ENCODE results near the gene RBM20.

RBM20 gene

DNA sequence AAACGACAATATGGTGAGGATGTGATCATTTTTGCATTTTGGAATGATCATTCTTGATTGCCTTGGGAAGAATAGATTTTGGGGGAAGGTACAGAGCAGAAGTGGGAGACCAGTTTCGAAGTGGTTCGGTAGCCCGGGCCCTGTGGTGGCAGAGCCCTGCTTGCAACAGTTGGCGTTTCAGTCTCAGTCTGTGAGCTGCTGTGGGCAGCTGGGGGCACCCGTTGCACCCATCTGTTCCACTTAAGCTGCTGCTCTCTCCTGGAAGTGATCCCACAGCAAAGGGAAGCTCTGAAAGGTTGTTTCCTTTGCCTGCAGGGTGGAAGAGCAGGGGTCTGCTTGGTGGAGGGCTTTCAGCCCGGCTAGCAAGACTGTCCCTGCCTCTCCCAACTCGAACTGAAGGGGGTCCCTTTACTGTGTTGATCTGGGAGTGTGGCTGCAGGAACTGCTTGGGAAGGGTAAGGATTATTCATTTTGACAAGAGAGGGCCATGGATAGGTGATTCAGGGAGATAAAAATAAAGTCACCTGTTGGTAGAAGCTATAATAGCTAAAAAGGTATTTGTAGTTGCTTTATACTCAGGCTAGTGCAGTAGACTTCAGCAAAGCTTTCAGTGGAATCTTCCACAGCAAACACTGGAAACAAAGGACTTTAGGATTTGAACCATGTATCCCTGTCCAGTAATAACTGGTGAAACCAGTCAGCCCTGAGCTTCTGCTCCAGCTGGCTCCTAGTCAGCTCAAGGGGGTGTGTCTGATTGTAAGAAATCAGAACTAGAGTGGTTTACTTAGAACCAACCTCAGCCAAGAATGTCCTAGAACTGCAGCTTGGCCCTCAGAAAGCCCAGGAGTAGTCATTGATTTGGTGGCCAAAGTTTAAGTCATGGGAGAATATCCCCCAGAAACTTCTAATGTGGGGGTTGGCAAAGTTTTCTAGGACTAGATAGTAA lies 174.4 kb downstream of the RBM20 start:
- H3K36me3 Mint-ChIP-seq (ENCODE audit: low read depth) = no peaks in the 10 kb centered on the region
- H3K4me1 Mint-ChIP-seq = peaks cover 42% of the 10 kb centered on the region
- no peak for ATAC-seq
- H3K9me3 Mint-ChIP-seq = no peaks in the 10 kb centered on the region
- H3K4me3 Mint-ChIP-seq = no peak overlapping the region
- no peaks in the 10 kb centered on the region for H3K27me3 Mint-ChIP-seq
- H3K27ac Mint-ChIP-seq = no peak overlapping the region
- no peak for DNase-seq

DNA sequence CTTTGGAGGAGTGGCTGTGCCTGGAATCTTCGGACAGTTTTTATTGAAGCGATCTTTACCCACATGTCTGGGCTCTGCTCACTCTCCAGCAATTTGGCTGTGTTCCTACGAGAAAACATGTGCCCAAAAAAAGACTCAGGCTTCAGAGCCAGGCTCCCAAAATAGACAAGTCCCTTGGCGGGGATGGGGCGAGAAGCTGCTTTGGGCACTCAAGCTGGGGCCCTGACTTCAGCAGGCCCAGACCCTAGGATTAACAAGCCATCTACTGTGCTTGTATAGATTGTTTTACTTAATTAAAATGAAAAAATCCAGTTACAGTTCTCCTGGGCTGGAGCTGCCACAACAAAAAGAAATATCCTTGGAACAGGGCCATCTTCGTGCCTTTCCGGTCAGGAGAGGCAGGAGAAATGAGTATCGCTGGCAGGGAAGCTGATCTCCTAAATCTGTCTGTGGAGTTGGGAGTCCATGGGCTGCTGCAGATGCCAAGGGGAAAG lies 176.2 kb downstream of the RBM20 start:
- no peak overlapping the region for H3K4me3 Mint-ChIP-seq
- ATAC-seq = no peak

DNA sequence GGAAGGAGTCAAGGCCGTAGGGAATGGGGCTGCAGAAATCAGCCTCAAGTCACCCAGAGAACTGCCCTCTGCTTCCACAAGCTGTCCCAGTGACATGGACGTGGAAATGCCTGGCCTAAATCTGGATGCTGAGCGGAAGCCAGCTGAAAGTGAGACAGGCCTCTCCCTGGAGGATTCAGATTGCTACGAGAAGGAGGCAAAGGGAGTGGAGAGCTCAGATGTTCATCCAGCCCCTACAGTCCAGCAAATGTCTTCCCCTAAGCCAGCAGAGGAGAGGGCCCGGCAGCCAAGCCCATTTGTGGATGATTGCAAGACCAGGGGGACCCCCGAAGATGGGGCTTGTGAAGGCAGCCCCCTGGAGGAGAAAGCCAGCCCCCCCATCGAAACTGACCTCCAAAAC lies 177.4 kb downstream of the RBM20 start:
- no peaks in the 10 kb centered on the region for H3K27me3 Mint-ChIP-seq
- H3K4me1 Mint-ChIP-seq = peaks cover 19% of the 10 kb centered on the region
- no peak overlapping the region for H3K4me3 Mint-ChIP-seq
- H3K27ac Mint-ChIP-seq = no peak overlapping the region
- no peaks in the 10 kb centered on the region for H3K9me3 Mint-ChIP-seq
- no peak for DNase-seq
- no peak for ATAC-seq
- H3K36me3 Mint-ChIP-seq (ENCODE audit: low read depth) = no peaks in the 10 kb centered on the region

More for the DNA sequence above, 176.2 kb downstream of the RBM20 start:
- no peak for DNase-seq
- no peaks in the 10 kb centered on the region for H3K9me3 Mint-ChIP-seq
- no peak overlapping the region for H3K27ac Mint-ChIP-seq
- H3K27me3 Mint-ChIP-seq = no peaks in the 10 kb centered on the region
- H3K4me1 Mint-ChIP-seq = peaks cover 30% of the 10 kb centered on the region
- H3K36me3 Mint-ChIP-seq (ENCODE audit: low read depth) = no peaks in the 10 kb centered on the region

DNA sequence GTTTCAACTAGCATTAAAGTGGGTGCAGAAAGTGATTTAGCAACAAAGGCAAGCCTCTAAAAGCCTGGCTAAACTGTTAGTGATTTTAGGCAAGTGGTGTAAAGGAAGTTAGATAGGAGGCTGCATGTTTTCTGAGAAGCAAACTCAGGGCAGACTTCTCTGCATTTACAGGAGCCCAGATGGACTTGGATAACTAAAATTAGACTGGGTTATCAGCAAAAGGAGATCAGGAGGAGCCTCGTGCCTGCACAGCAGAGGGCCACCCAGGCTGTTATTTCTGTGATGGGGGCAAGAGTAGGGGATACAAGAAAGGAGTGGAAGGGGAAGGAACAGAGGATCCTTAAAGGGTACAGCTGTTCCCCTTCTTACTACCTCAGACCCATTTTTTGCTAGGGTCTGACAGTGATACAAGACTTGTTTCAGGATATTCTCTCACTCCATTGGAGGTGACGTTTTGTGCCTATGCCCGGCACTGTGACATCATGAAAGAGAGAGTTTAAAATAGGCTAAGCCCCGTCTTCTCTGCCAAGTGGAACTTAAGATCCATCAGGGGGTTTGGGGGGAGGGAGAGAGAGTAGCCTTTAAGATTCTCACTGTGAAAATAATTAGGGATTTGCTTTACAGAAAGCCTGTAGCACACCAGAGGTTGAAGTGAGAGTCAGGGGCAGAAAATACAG lies 178.0 kb downstream of the RBM20 start:
- DNase-seq (no peak), ATAC-seq (no peak)
- Mint-ChIP-seq H3K4me3 (no peak overlapping the region), H3K36me3 (ENCODE audit: low read depth) (no peaks in the 10 kb centered on the region), H3K9me3 (no peaks in the 10 kb centered on the region), H3K4me1 (peaks cover 12% of the 10 kb centered on the region), H3K27ac (no peak overlapping the region), H3K27me3 (no peaks in the 10 kb centered on the region)

DNA sequence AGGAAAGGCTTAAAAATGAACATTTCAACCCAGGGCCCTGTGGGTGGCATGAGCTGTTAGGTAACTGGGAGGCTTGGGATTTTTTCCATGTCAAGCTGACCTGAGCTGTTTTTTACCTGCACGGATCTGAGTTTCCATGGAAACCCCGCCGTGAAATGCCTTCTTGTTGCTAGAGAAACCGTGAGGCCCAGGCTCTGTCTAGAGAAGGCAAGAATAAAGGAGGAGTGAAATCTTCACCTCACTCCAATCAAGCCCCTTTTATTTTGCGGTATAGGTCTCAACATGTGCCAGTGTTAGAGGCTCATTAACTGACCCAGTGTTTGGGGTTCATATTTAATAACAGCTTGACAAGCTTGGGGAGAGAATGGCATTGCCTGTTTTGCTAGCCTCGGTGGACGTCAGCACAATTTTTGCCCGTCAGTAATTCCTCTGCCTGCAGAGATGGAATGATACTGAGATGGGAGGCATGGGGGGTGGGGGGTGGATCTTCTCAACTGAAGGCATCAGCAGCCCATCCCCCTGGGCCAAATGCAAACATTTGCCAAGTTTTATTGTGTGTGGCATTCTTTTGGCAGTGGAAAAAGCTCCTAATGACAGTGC lies 178.7 kb downstream of the RBM20 start:
- no peak overlapping the region for H3K27ac Mint-ChIP-seq
- H3K36me3 Mint-ChIP-seq (ENCODE audit: low read depth) = no peaks in the 10 kb centered on the region
- no peaks in the 10 kb centered on the region for H3K27me3 Mint-ChIP-seq
- ATAC-seq (no peak), DNase-seq (no peak)
- H3K9me3 Mint-ChIP-seq = no peaks in the 10 kb centered on the region
- H3K4me1 Mint-ChIP-seq = peaks cover 6% of the 10 kb centered on the region
- H3K4me3 Mint-ChIP-seq = no peak overlapping the region

DNA sequence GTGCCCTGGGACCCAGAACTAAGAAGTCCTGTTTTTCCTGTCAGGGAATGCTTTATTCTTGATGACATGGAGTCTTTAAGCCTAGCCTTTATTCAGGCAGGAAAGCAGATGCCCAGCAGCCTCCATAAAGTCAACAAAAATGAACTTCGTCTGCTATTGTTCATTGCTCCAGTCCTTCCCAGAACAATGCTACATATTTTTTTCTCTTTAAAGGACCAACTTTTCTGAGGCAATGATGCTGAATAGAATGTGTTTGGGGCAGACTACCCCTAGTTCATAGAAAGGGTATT lies 180.0 kb downstream of the RBM20 start:
- DNase-seq = no peak
- H3K9me3 Mint-ChIP-seq = no peaks in the 10 kb centered on the region
- no peaks in the 10 kb centered on the region for H3K27me3 Mint-ChIP-seq

DNA sequence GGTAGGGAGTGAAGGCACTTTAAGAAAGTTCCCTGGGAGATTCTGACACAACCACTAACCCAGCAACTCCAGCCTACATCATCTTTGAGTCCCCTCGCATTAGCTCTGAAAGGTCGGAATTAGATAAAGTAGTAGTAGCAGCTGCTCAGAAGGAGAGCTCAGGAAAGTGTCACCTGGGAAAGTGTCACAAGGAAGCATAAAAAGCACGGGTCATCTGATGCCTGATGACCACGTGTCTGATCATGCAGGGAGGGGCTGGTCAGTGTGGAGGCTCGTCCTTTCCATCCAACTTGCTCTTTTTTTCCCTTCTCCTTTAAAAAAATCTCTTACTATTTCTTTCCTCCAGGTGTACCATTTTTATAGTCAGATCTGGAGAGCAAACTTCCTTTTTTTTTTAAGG lies 180.5 kb downstream of the RBM20 start:
- no peak for ATAC-seq
- Mint-ChIP-seq H3K27me3 (no peaks in the 10 kb centered on the region), H3K27ac (peak overlapping the region; percentile 17), H3K4me1 (peaks cover 6% of the 10 kb centered on the region), H3K9me3 (no peaks in the 10 kb centered on the region), H3K36me3 (ENCODE audit: low read depth) (no peaks in the 10 kb centered on the region), H3K4me3 (no peak overlapping the region)
- no peak for DNase-seq

More for the DNA sequence above, 180.0 kb downstream of the RBM20 start:
- no peak for ATAC-seq
- no peaks in the 10 kb centered on the region for H3K36me3 Mint-ChIP-seq (ENCODE audit: low read depth)
- H3K4me3 Mint-ChIP-seq = no peak overlapping the region
- H3K4me1 Mint-ChIP-seq = peaks cover 6% of the 10 kb centered on the region
- H3K27ac Mint-ChIP-seq = no peak overlapping the region

DNA sequence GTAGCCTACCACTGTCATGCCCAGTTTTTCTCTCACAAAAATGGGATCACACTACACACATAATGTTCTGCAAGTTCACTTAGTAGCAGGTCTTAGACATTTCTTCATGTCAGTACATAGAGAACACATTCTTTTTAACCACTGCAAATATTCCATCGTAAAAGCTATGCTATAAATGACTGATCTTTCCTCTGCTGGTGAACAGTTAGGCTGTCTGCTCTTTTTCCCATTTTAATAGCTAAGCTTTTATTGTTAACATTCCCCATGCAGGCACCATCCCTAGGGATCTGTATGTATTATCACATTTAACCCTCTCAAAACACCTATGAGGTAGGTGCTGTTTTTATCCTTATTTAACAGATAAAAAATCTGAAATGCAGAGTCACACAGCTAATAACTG lies 181.4 kb downstream of the RBM20 start:
- ATAC-seq (no peak), DNase-seq (no peak)
- Mint-ChIP-seq H3K27me3 (no peaks in the 10 kb centered on the region), H3K27ac (no peak overlapping the region), H3K9me3 (no peaks in the 10 kb centered on the region), H3K4me3 (no peak overlapping the region), H3K36me3 (ENCODE audit: low read depth) (no peaks in the 10 kb centered on the region), H3K4me1 (peaks cover 8% of the 10 kb centered on the region)

DNA sequence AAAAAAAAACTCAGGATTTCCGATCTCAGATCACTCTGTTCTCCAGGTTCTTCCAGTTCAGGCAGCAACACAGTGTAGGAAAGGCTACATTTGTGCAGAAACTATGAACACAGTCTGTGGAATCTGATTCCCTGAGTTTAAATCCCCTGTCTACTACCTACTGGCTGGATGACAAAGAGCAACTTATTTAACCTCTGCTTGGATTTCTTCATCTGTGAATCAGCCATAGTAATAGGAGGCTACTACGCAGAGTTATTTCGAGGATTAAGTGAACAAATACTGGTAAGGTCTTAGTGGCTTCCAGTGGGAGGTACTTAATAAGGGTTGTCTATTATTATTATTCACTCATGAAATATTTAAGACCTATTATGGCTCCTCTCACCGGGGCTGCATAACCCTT lies 183.3 kb downstream of the RBM20 start:
- no peak overlapping the region for H3K4me3 Mint-ChIP-seq
- ATAC-seq (no peak), DNase-seq (no peak)
- no peaks in the 10 kb centered on the region for H3K9me3 Mint-ChIP-seq
- H3K36me3 Mint-ChIP-seq (ENCODE audit: low read depth) = no peaks in the 10 kb centered on the region
- no peaks in the 10 kb centered on the region for H3K27me3 Mint-ChIP-seq
- no peak overlapping the region for H3K27ac Mint-ChIP-seq
- H3K4me1 Mint-ChIP-seq = peaks cover 3% of the 10 kb centered on the region

DNA sequence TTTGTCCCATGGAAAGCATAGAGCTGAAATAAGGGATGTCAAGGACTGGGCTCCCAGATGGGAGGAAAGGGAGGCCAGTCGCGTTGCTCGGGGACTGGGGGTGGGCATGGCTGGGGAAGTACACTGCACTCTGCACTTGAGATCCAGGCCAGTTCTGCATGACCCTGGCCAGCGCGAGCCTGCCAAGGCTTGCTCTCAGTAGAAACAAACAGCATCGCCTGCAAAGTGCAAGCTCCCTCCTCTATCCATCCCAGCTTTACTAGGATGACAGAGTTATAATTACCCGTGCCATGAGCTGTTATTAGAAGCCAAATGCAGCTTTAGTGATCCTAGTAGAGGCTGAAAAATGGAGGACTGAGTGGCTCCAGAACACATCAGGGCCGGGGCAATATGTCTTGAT lies 183.7 kb downstream of the RBM20 start:
- Mint-ChIP-seq H3K27ac (no peak overlapping the region), H3K4me3 (no peak overlapping the region), H3K4me1 (peaks cover 2% of the 10 kb centered on the region), H3K36me3 (ENCODE audit: low read depth) (no peaks in the 10 kb centered on the region), H3K27me3 (no peaks in the 10 kb centered on the region), H3K9me3 (no peaks in the 10 kb centered on the region)
- ATAC-seq (no peak), DNase-seq (no peak)

DNA sequence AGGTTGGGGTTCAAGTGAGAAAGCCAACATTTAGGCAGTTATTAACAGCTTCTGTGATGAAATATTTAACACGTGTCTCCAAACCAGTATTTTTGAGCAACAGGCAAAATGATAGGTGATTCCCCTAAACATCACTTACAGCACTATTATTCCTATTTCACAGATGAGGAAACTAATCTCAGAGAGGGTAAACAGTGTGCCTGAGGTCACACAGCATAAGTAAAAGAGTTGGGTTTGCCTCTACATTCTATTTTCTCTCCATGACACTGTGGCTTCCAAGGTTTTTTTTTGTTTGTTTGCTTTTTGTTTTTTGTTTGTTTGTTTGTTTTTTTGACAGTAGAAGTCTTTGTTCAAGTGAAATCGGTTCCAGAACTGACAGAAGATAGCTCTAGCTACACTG lies 184.4 kb downstream of the RBM20 start:
- Mint-ChIP-seq H3K4me1 (peaks cover 5% of the 10 kb centered on the region), H3K27me3 (no peaks in the 10 kb centered on the region), H3K4me3 (no peak overlapping the region), H3K36me3 (ENCODE audit: low read depth) (no peaks in the 10 kb centered on the region), H3K27ac (no peak overlapping the region), H3K9me3 (no peaks in the 10 kb centered on the region)
- DNase-seq = no peak
- no peak for ATAC-seq

DNA sequence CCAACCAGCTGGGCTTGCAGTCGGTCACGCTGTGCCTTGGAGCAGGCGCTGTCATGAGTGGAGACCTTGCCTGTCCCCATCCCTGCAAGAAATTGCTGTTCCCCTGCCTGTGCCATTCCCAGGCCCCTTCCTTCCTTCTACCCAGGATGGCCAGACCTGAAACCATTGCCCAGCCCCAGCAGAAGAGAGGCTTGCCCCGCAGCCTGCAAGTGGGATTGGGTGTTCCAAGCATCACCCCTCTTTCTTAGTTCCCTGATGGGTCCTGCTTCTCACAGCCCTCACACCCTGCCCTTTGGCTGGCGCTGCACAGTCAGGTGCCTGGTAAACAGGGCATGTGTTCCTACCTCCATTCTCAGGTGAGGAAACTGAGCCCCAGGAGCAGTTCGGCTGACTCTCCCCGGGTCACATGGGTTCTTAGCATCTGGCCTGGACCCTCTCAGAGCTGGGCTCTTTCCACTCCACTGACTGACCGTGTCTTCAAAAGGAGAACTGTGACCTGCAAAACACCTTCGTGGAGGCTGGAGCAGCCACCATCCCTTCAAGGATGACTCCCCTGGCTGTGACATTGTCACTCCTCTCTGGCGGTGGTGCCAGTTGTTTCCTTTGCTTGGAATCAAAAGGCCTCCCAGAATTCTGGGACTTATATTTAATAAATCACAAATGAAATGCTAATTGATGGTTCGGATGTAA lies 185.7 kb downstream of the RBM20 start:
- Mint-ChIP-seq H3K27ac (no peak overlapping the region), H3K4me3 (no peak overlapping the region), H3K27me3 (no peaks in the 10 kb centered on the region), H3K36me3 (ENCODE audit: low read depth) (no peaks in the 10 kb centered on the region), H3K9me3 (no peaks in the 10 kb centered on the region), H3K4me1 (peaks cover 15% of the 10 kb centered on the region)
- ATAC-seq (no peak), DNase-seq (no peak)

DNA sequence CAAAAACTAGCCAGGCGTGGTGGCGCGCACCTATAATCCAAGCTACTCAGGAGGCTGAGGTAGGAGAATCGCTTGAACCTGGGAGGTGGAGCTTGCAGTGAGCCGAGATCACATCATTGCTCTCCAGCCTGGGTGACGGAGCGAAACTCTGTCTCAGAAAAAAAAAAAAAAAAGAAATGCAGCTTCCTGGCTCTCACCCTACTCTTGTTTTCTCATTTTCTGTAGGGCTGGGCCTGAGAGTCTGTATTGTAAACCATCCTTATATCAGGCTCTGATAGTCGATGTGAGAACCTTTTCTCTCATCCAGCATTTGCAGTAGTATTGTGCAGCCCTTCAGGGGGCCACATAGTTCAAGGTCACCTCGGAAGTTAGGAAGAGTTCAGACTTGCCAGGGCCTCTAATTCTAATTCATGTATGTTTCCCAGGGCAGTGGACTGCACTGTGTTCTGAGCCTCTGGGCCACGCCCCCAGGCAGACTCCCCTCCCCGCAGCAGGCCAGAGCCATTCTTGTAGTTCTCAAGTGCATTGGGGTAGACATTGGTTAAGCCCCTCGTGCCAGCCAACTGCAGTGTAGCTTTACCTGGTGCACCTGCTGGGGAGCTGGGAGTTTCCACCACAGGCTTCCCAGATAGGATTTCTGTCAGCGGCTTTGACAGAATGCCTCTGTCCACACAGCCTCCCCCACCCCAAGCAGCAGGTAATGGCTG lies 189.3 kb downstream of the RBM20 start:
- Mint-ChIP-seq H3K27me3 (no peaks in the 10 kb centered on the region), H3K4me3 (no peak overlapping the region), H3K36me3 (ENCODE audit: low read depth) (no peaks in the 10 kb centered on the region), H3K27ac (peak overlapping the region; percentile 11), H3K4me1 (peaks cover 39% of the 10 kb centered on the region), H3K9me3 (no peaks in the 10 kb centered on the region)
- DNase-seq = no peak
- no peak for ATAC-seq
